ENCODE results near the gene SPRED1. TPM values are rescaled to one million over a fixed set of nuclear protein-coding genes. Genes with fewer than 3 reads are reported as not detected.

Gene SPRED1
- total RNA-seq, 1 experiment from 2014 or later = 29.6 TPM

DNA sequence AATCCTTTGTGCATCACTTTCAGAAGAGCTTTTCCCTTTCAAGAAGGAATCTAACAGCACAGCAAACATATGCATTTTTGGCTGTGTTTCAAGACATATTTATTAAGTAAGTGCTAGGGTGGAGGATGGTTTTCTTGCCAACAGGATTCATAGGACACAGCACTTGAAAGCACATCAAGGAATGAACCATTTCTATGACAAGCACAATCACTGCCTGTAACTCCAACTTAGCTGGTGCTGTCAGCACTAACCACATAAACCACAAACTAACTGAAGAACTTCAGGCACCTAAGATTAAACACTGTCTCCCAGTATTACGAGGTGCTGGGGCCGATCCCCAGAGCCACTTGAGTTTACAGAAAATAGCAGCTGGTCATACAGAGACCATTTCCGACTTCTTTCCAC, 35.4 kb upstream of the SPRED1 start:
- in situ Hi-C loops (cut with HindIII; ENCODE audit: low pct_unique_long_range_greater_than_20kb, low sequenced_read_pairs) = no loop called here
- POLR2A ChIA-PET = no interaction called here
- Histone ChIP-seq H3K27me3 (ENCODE audit: control insufficient read depth, insufficient read depth, low read length) (no peaks in the 10 kb centered on the region; the same call in 1 of the 2 replicates), H3K4me1 (ENCODE audit: control insufficient read depth, insufficient read depth, low read length) (no peaks in the 10 kb centered on the region), H3K27ac (ENCODE audit: low read length) (no peak overlapping the region), H3K4me3 (ENCODE audit: low read depth in 2 of 2, low read length in 2 of 2) (no peak overlapping the region), H3K9me3 (ENCODE audit: control insufficient read depth, insufficient read depth, low read depth, low read length) (no peaks in the 10 kb centered on the region), H3K36me3 (ENCODE audit: control insufficient read depth, insufficient read depth, low read length) (no peaks in the 10 kb centered on the region)
- DNase-seq (ENCODE audit: low read depth, low spot score) (peak; percentile 18), ATAC-seq (no peak)
- intact Hi-C loops (cut with micrococcal nuclease; ENCODE audit: unreplicated experiment) = no loop called here
- CTCF ChIA-PET = no interaction called here
- TF ChIP-seq POLR2AphosphoS5 (IDR thresholded peaks at IDR 0.05; ENCODE audit: low read depth, low read length) = no peak
- TF ChIP-seq CTCF (IDR thresholded peaks at IDR 0.05) = no peak
- TF ChIP-seq TCF7L2 (IDR thresholded peaks at IDR 0.05; ENCODE audit: low read depth, low read length) = no peak
- TF ChIP-seq, protein P1, sequence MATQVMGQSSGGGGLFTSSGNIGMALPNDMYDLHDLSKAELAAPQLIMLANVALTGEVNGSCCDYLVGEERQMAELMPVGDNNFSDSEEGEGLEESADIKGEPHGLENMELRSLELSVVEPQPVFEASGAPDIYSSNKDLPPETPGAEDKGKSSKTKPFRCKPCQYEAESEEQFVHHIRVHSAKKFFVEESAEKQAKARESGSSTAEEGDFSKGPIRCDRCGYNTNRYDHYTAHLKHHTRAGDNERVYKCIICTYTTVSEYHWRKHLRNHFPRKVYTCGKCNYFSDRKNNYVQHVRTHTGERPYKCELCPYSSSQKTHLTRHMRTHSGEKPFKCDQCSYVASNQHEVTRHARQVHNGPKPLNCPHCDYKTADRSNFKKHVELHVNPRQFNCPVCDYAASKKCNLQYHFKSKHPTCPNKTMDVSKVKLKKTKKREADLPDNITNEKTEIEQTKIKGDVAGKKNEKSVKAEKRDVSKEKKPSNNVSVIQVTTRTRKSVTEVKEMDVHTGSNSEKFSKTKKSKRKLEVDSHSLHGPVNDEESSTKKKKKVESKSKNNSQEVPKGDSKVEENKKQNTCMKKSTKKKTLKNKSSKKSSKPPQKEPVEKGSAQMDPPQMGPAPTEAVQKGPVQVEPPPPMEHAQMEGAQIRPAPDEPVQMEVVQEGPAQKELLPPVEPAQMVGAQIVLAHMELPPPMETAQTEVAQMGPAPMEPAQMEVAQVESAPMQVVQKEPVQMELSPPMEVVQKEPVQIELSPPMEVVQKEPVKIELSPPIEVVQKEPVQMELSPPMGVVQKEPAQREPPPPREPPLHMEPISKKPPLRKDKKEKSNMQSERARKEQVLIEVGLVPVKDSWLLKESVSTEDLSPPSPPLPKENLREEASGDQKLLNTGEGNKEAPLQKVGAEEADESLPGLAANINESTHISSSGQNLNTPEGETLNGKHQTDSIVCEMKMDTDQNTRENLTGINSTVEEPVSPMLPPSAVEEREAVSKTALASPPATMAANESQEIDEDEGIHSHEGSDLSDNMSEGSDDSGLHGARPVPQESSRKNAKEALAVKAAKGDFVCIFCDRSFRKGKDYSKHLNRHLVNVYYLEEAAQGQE (IDR thresholded peaks at IDR 0.05; ENCODE audit: insufficient read depth in 1 of 2, low read depth in 2 of 2, low read length in 1 of 2) = no peak
- TF ChIP-seq SIN3A (IDR thresholded peaks at IDR 0.05; ENCODE audit: borderline replicate concordance, insufficient read depth, low read depth, low read length) = no peak
- no TSS peak for BruUV-seq (replicated peaks)

GRCh38 chr15:38217788-38218609, 34.6 kb upstream of the SPRED1 start:
- in situ Hi-C loops (cut with HindIII; ENCODE audit: low pct_unique_long_range_greater_than_20kb, low sequenced_read_pairs) (no loop called here), intact Hi-C loops (cut with micrococcal nuclease; ENCODE audit: unreplicated experiment) (no loop called here)
- H3K9me3 ChIP-seq (ENCODE audit: control insufficient read depth, insufficient read depth, low read depth, low read length) = no peaks in the 10 kb centered on the region
- BruUV-seq (replicated peaks) = no TSS peak
- CTCF ChIA-PET = no interaction called here
- H3K27me3 ChIP-seq (ENCODE audit: control insufficient read depth, insufficient read depth, low read length) = no peaks in the 10 kb centered on the region; the same call in 1 of the 2 replicates
- ATAC-seq (no peak), DNase-seq (ENCODE audit: low read depth, low spot score) (no peak)
- POLR2A ChIA-PET = no interaction called here
- no peak overlapping the region for H3K27ac ChIP-seq (ENCODE audit: low read length)
- no peaks in the 10 kb centered on the region for H3K36me3 ChIP-seq (ENCODE audit: control insufficient read depth, insufficient read depth, low read length)
- TF ChIP-seq TCF7L2 (IDR thresholded peaks at IDR 0.05; ENCODE audit: low read depth, low read length) (no peak), CTCF (IDR thresholded peaks at IDR 0.05) (no peak), SIN3A (IDR thresholded peaks at IDR 0.05; ENCODE audit: borderline replicate concordance, insufficient read depth, low read depth, low read length) (no peak), POLR2AphosphoS5 (IDR thresholded peaks at IDR 0.05; ENCODE audit: low read depth, low read length) (no peak)
- TF ChIP-seq, protein P1 (IDR thresholded peaks at IDR 0.05; ENCODE audit: insufficient read depth in 1 of 2, low read depth in 2 of 2, low read length in 1 of 2) = no peak
- no peak overlapping the region for H3K4me3 ChIP-seq (ENCODE audit: low read depth in 2 of 2, low read length in 2 of 2)
- H3K4me1 ChIP-seq (ENCODE audit: control insufficient read depth, insufficient read depth, low read length) = no peaks in the 10 kb centered on the region

Data from Panc1 (cell line).